Activated CD8-positive, alpha-beta memory T cell treated with anti-CD3 and anti-CD28 coated beads, Interleukin-2, amount 50 U/mL, for 1 hour (primary cell): Measurements from ENCODE around the gene MTTP.

Experiments
- DNase-seq: peaks from one replicate; pipeline ENCODE4 v3.0.0-alpha.2; 2020; ENCODE audit errors: extremely low read depth

The MTTP gene

GRCh38 chr4:99642725-99643489, 68.3 kb downstream of the MTTP start:
- DNase-seq, result no peak

- no peak for DNase-seq
Observed at GRCh38 chr4:99644453-99644852, 69.8 kb downstream of the MTTP start.

- no peak for DNase-seq
Observed at GRCh38 chr4:99645036-99645435, 70.4 kb downstream of the MTTP start.

GRCh38 chr4:99645638-99646037, 71.0 kb downstream of the MTTP start:
- no peak for DNase-seq

- DNase-seq, result no peak
Observed at GRCh38 chr4:99647071-99647470, 72.4 kb downstream of the MTTP start.

GRCh38 chr4:99648321-99648720, 73.7 kb downstream of the MTTP start:
- no peak for DNase-seq

GRCh38 chr4:99649208-99649607, 74.6 kb downstream of the MTTP start:
- DNase-seq, result no peak

GRCh38 chr4:99649778-99650177, 75.2 kb downstream of the MTTP start:
- DNase-seq, result no peak

GRCh38 chr4:99651016-99651769, 76.6 kb downstream of the MTTP start:
- DNase-seq, result no peak

GRCh38 chr4:99651811-99652485, 77.3 kb downstream of the MTTP start:
- DNase-seq, result no peak

- no peak for DNase-seq
Observed at GRCh38 chr4:99652596-99653436, 78.2 kb downstream of the MTTP start.

GRCh38 chr4:99653916-99654315, 79.3 kb downstream of the MTTP start:
- DNase-seq, result no peak

GRCh38 chr4:99654361-99654761, 79.7 kb downstream of the MTTP start:
- DNase-seq, result no peak

GRCh38 chr4:99655308-99656081, 80.9 kb downstream of the MTTP start:
- DNase-seq, result no peak

- DNase-seq, result no peak
Observed at GRCh38 chr4:99657798-99658197, 83.2 kb downstream of the MTTP start, which contains the start of gene C4orf54. Gene C4orf54 (minus strand): TSS chr4:99657828. CDS start chr4:99654648, 3,180 bp downstream.

- DNase-seq, result no peak
Observed at GRCh38 chr4:99658666-99659065, 84.0 kb downstream of the MTTP start.

- no peak for DNase-seq
Observed at GRCh38 chr4:99661907-99662306, 87.3 kb downstream of the MTTP start.

GRCh38 chr4:99664716-99665115, 90.1 kb downstream of the MTTP start:
- DNase-seq, result no peak

GRCh38 chr4:99665983-99666382, 91.4 kb downstream of the MTTP start:
- DNase-seq, result no peak

GRCh38 chr4:99668472-99668871, 93.8 kb downstream of the MTTP start:
- DNase-seq, result no peak

- no peak for DNase-seq
Observed at GRCh38 chr4:99669084-99669483, 94.5 kb downstream of the MTTP start.
